ENCODE measurements around the gene PGC. TPM values are rescaled to one million over a fixed set of nuclear protein-coding genes. Genes with fewer than 3 reads are reported as not detected.

PGC gene
- polyA plus RNA-seq, 3 donors = not detected

GRCh38 chr6:41732591-41733359 lies 14.4 kb downstream of the PGC start:
- peaks cover 68% of the 10 kb centered on the region for H3K79me2 ChIP-seq (ENCODE audit: insufficient read depth, low read length)
- DNase-seq = peak in 1 of 3 donors; percentile 33
- intact Hi-C loops (cut with micrococcal nuclease) = loop anchor here in 1 of 2 donors (10.0 kb wide), 1 partner anchor 658 kb away; the partner anchor contains the start of genes NFYA and OARD1
- TF ChIP-seq CTCF (IDR thresholded peaks at IDR 0.05) = no peak
- Mint-ChIP-seq H3K4me3 (peak overlapping the region; percentile 88 to 92), H3K36me3 (peaks cover 27 to 43% of the 10 kb centered on the region in 2 donors), H3K27ac (peak overlapping the region in 6 of 7 donors; percentile 3 to 95 (median 92)), H3K27me3 (ENCODE audit: low read depth in 3 of 3) (peaks cover 0 to 5% (median 2%) of the 10 kb centered on the region in 3 donors), H3K4me1 (peaks cover 63% of the 10 kb centered on the region), H3K9me3 (no peaks in the 10 kb centered on the region)
- peak overlapping the region; percentile 95 for H3K4me2 ChIP-seq (replicated peaks; ENCODE audit: extremely low read depth, low read length, poor library complexity, severe bottlenecking)
- no peaks in the 10 kb centered on the region for H3K9me3 ChIP-seq (replicated peaks in 1 of 2; ENCODE audit: control insufficient read depth in 1 of 2, insufficient read depth in 1 of 2, low read length in 2 of 2)
- H3K27ac ChIP-seq (ENCODE audit: low read depth in 1 of 2, low read length in 2 of 2) = peak overlapping the region; percentile 74 to 84
- H3K4me3 ChIP-seq (replicated peaks in 1 of 3; ENCODE audit: low read depth in 2 of 3, low read length in 3 of 3) = peak overlapping the region in 2 of 3 experiments; percentile 66 to 88
- WGBS (ENCODE audit: insufficient coverage) = 78% methylated on average over 7 of the region's 8 CpGs
- peaks cover 59 to 64% of the 10 kb centered on the region in 2 donors for H3K4me1 ChIP-seq (ENCODE audit: control insufficient read depth in 1 of 2, insufficient read depth in 2 of 2, low read length in 2 of 2)
- no peak overlapping the region for H2AFZ ChIP-seq (ENCODE audit: insufficient read depth, low read depth, low read length, poor library complexity, severe bottlenecking)
- peaks cover 64% of the 10 kb centered on the region for H4K20me1 ChIP-seq (ENCODE audit: insufficient read depth, low read length)
- H3K27me3 ChIP-seq (ENCODE audit: control insufficient read depth in 2 of 2, insufficient read depth in 2 of 2, low read length in 2 of 2) = no peaks in the 10 kb centered on the region
- peaks cover 8 to 30% of the 10 kb centered on the region in 2 donors for H3K36me3 ChIP-seq (replicated peaks in 1 of 2; ENCODE audit: control insufficient read depth in 1 of 2, insufficient read depth in 2 of 2, low read length in 2 of 2)
- peak overlapping the region; percentile 84 for H3K9ac ChIP-seq (ENCODE audit: insufficient read depth, low read length, poor library complexity, severe bottlenecking)

- Histone ChIP-seq H3K27ac (ENCODE audit: low read depth in 1 of 2, low read length in 2 of 2) (no peak overlapping the region), H3K27me3 (ENCODE audit: control insufficient read depth in 2 of 2, insufficient read depth in 2 of 2, low read length in 2 of 2) (no peaks in the 10 kb centered on the region), H3K9ac (ENCODE audit: insufficient read depth, low read length, poor library complexity, severe bottlenecking) (no peak overlapping the region), H2AFZ (ENCODE audit: insufficient read depth, low read depth, low read length, poor library complexity, severe bottlenecking) (no peak overlapping the region), H3K79me2 (ENCODE audit: insufficient read depth, low read length) (peaks cover 74% of the 10 kb centered on the region), H3K9me3 (replicated peaks in 1 of 2; ENCODE audit: control insufficient read depth in 1 of 2, insufficient read depth in 1 of 2, low read length in 2 of 2) (no peaks in the 10 kb centered on the region), H3K4me2 (replicated peaks; ENCODE audit: extremely low read depth, low read length, poor library complexity, severe bottlenecking) (peak overlapping the region; percentile 95), H3K36me3 (replicated peaks in 1 of 2; ENCODE audit: control insufficient read depth in 1 of 2, insufficient read depth in 2 of 2, low read length in 2 of 2) (peaks cover 8 to 30% of the 10 kb centered on the region in 2 donors), H3K4me3 (replicated peaks in 1 of 3; ENCODE audit: low read depth in 2 of 3, low read length in 3 of 3) (peak overlapping the region in 1 of 3 experiments; percentile 88), H3K4me1 (ENCODE audit: control insufficient read depth in 1 of 2, insufficient read depth in 2 of 2, low read length in 2 of 2) (peaks cover 65 to 70% of the 10 kb centered on the region in 2 donors), H4K20me1 (ENCODE audit: insufficient read depth, low read length) (peaks cover 70% of the 10 kb centered on the region)
- H3K4me3 Mint-ChIP-seq = peak overlapping the region; percentile 88 to 92
- intact Hi-C loops (cut with micrococcal nuclease) = loop anchor here in 1 of 2 donors (10.0 kb wide), 1 partner anchor 657 kb away; the partner anchor contains the start of genes NFYA and OARD1
- H3K9me3 Mint-ChIP-seq = no peaks in the 10 kb centered on the region
- no peak for TF ChIP-seq CTCF (IDR thresholded peaks at IDR 0.05)
- H3K4me1 Mint-ChIP-seq = peaks cover 69% of the 10 kb centered on the region
- peak overlapping the region in 3 of 7 donors; percentile 10 to 78 (median 30) for H3K27ac Mint-ChIP-seq
- peaks cover 27 to 43% of the 10 kb centered on the region in 2 donors for H3K36me3 Mint-ChIP-seq
- no peak for DNase-seq
- peaks cover 0 to 5% (median 2%) of the 10 kb centered on the region in 3 donors for H3K27me3 Mint-ChIP-seq (ENCODE audit: low read depth in 3 of 3)
Observed at GRCh38 chr6:41732149-41732548, 15.0 kb downstream of the PGC start.

Measured in CD14-positive monocyte (primary cell).